Measurements from ENCODE around the gene FAM240A.
A peak's percentile ranks its signal among the peaks of the same experiment; 100 is the strongest.

FAM240A gene

GRCh38 chr3:46626039-46626438 is 13.7 kb downstream of the FAM240A start:
- DNase-seq (ENCODE audit: low read depth), result no peak

DNA sequence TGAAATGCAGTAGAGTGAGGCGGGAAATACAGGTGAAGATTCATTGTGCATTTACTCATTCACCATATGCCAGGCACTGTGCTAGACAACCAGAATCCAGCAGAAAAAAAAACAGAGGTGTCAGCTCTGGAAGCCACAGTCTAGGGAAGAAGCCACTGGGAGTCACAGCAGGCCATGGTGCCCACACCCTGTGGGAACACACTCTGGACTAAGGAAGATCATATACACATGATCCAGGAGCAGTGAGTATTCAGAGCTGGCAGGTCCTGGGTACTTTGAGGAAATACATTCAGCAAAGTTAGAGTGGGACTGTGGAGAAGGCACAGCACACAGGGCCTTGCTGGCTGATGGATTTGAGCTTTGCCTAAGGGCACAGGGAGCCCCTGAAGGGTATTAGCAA is 14.8 kb downstream of the FAM240A start:
- DNase-seq (ENCODE audit: low read depth), result no peak

- DNase-seq (ENCODE audit: low read depth), result no peak
These were observed 16.6 kb downstream of the FAM240A start for GRCh38 chr3:46628901-46629369.

DNA sequence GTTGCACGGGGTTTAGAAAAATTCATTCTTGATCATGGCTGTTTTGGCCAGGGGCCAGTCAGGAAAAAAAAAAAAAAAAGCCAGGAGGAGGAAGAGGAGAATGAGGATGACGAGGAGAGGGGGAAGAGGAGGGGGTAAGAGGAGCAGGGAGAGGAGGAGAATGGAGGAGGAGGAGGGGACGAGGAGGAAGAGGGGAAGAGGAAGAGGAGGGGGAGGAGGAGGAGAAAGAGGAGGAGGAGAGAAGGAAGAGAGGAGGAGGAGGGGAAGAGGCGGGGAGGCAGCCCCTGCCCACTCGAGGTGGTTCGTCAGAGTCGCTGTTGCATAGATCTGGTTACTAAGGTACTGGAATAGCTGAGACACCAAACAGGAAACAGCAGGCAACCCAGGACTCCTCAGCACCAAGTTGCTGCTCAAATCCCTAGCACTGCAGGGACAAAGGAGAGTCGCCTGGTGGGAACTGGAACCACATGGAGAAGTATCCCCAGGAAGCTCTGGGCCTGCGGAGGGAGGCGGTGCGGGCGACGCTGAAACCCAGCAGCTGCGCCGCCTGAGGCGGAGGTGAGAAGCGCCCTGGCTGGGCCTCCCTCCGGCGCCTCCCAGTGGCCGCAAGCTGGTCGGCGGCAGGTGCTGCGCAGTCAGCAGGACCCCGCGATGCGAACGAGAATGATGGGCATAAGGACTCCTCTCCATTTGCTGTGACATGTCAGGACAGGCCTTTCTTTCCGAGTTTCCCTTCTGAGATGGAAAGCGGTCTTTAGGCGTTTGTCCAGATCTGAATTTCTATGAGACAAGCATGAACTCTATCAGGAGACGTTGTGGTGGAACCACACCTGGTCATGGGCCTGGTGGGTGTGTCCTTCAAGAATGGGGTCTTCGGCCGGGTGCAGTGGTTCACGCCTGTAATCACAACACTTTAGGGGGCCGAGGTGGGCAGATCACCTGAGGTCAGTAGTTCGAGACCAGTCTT is 17.5 kb downstream of the FAM240A start:
- DNase-seq (ENCODE audit: low read depth), result peak; percentile 53

- DNase-seq (ENCODE audit: low read depth), result no peak
These were observed 20.5 kb downstream of the FAM240A start for GRCh38 chr3:46632792-46633191.

GRCh38 chr3:46634856-46635255 is 22.5 kb downstream of the FAM240A start:
- no peak for DNase-seq (ENCODE audit: low read depth)

DNA sequence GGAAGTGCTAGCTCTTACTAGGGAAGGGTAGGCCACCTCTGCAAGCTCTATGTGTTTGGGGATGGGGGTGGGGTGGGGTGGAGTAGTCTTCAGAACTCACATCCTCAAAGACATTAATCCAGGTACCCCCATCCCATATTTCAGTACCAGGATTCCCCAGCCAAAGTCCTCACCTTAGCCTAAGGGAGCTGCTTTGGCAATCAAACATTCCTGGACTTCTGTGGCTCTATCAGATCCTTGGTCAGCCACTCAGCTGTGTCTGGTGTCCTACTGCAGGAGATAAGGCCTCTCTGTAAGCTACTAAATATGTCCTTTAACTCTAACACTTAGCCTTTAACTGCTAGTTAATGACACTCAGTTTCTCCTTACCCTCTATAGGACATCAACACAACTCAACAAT is 26.9 kb downstream of the FAM240A start:
- DNase-seq (ENCODE audit: low read depth), result no peak

DNA sequence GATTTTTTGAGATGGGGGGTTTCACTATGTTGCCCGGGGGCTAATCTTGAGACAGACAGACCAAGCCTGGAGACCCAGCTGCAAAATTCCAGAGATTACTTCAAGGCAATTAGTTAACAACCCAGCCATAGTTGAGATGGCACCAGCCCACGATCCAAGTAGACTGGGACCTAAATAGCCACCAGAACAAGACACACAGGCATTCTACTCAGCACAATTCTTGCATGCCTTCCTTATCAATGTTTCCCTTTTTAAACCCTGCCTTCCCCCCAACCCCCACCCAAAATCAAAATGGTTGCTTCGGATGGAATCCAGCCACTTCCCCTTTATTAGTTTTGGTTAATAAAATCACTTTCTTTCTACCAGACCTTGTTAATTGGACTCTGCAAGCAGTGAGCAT is 28.6 kb downstream of the FAM240A start:
- no peak for DNase-seq (ENCODE audit: low read depth)

- DNase-seq (ENCODE audit: low read depth), result no peak
These were observed 30.6 kb downstream of the FAM240A start for GRCh38 chr3:46642971-46643370.

DNA sequence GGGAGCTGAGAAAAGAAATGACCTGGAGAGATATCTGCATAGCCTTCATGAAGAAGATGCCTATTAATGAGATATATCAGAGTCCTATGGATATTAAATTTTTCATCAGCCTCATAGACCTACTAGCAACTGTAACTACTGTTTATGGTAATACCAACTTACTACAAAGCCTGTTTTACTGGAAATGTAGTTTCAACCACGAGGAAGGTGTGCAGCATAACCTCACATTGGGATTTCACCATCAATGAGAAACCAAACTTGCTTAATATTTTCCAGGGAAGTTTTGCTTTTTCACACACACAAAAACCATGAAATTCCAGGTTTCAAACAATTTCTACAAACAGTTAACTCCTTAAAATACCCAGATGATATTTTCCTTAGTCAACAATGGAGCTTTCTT is 31.4 kb downstream of the FAM240A start:
- no peak for DNase-seq (ENCODE audit: low read depth)

GRCh38 chr3:46646700-46647099 is 34.4 kb downstream of the FAM240A start:
- DNase-seq (ENCODE audit: low read depth), result no peak

GRCh38 chr3:46648096-46648495 is 35.8 kb downstream of the FAM240A start:
- no peak for DNase-seq (ENCODE audit: low read depth)

DNA sequence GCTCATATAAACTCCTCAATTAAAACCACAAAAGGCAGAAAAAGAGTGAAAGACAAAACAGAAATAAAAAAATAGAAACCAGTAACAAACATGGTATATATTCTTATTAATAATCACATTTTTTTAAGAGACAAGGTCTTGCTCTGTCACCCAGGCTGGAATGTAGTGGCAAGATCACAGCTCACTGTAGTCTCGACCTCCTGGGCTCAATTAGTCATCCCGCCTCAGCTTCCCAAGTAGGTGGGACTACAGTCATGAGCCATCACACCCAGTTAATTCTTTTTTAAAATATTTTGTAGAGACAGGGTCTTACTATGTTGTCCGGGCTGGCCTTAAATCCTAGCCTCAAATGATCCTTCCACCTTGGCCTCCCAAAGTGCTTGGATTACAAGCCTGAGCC is 37.1 kb downstream of the FAM240A start:
- no peak for DNase-seq (ENCODE audit: low read depth)

- DNase-seq (ENCODE audit: low read depth), result no peak
These were observed 38.8 kb downstream of the FAM240A start for GRCh38 chr3:46651084-46651483.

DNA sequence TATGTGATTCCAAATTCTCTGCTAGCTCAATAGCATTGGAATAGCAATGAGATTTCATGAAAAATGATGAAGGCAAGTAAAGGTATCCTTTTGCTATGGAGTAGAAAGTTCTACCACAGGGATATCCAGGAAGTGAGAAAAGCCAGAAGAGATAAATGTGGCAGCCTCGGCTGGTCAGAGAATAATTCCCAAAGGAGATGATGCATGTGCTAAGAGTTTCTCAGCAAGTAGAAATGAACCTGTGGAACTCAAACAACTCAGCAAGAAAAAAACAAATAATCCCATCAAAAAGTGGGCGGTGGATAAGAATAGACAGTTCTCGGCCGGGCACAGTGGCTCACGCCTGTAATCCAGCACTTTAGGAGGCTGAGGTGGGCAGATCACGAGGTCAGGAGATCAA is 42.9 kb downstream of the FAM240A start:
- no peak for DNase-seq (ENCODE audit: low read depth)

DNA sequence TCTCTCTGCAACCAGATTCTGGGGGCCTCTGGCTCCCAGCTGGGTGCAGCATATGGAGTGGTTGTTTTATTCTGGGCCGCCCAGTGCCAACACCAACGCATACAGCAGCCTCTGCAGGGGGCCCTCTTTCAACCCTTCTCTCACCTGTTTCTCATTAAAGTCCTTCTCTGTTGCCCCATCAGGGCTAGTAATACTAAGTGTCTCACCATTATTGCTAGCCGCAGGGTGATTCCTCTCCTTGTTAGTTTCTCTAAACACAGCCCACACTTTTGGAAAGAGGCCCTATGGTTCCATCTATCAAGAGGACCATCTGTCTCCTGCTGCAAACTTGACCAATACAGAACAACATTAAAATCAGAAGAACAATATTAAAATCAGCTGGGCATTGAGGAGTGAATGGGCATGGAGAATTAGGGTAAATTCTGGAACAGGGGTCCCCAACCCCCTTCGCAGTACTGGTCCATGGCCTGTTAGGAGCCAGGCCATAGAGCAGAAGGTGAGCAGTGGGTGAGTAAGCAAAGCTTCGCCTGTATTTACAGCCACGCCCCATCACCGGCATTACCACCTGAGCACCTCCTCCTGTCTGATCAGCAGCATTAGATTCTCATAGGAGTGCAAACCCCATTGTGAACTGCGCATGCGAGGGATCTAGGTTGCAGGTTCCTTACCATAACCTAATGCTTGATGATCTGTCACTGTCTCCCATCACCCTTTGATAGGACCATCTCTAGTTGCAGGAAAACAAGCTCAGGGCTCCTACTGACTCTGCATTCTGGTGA is 44.6 kb downstream of the FAM240A start:
- no peak for DNase-seq (ENCODE audit: low read depth)

DNA sequence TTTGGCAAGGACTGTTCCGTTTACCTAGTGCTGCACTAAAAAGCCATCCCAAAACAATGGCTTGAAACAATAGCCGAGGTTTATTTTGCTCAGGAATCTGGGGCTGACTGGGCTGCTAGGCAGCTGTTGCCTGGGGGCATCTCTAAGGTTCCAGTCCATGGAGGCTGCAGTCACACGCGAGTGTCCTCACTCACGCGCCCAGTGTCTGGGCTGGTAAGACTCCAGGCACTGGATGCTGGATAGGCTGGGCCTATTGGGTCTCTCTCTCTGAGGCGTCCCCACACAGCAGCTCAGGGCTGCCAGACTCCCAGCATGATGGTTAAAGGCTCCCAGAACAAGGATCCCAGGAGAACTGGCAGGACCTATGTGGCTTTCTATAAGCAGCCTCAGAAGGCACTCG is 47.0 kb downstream of the FAM240A start:
- no peak for DNase-seq (ENCODE audit: low read depth)

DNA sequence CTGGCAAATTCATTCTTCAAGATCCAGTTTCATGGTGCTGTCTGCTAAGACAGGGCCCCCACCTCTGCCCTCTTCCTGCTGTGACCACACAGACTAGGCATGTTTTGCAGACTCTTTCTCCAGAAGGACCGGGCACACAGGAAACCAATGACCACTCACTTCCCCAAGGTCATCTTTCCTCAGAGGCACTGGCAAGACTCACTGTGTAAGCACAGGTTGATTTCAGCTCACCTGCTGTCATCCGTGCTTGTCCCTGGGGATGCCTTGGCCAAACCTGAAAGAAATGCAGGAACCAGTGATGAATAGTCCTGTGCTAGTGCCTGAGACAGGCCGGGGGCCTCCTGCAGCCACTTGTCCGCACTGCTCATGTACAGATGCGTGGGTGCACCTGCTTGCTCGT is 47.7 kb downstream of the FAM240A start:
- DNase-seq (ENCODE audit: low read depth), result no peak

GRCh38 chr3:46660543-46661523 is 48.5 kb downstream of the FAM240A start:
- DNase-seq (ENCODE audit: low read depth), result no peak

- DNase-seq (ENCODE audit: low read depth), result no peak
These were observed 49.7 kb downstream of the FAM240A start for GRCh38 chr3:46661776-46662766.
